Measurements from ENCODE around the gene NRM. TPM values are rescaled to one million over a fixed set of nuclear protein-coding genes. Genes with fewer than 3 reads are reported as not detected.

Gene NRM
- total RNA-seq, 1 donor from 2014 or later: 52.2 TPM

GRCh38 chr6:30721198-30722024 is 30.6 kb upstream of the NRM start:
- peak; percentile 94 for DNase-seq
- peaks cover 47% of the 10 kb centered on the region for H3K9me3 Mint-ChIP-seq (ENCODE audit: unreplicated experiment)
- peaks cover 16% of the 10 kb centered on the region for H3K36me3 Mint-ChIP-seq (ENCODE audit: unreplicated experiment)
- TF ChIP-seq, protein P1, sequence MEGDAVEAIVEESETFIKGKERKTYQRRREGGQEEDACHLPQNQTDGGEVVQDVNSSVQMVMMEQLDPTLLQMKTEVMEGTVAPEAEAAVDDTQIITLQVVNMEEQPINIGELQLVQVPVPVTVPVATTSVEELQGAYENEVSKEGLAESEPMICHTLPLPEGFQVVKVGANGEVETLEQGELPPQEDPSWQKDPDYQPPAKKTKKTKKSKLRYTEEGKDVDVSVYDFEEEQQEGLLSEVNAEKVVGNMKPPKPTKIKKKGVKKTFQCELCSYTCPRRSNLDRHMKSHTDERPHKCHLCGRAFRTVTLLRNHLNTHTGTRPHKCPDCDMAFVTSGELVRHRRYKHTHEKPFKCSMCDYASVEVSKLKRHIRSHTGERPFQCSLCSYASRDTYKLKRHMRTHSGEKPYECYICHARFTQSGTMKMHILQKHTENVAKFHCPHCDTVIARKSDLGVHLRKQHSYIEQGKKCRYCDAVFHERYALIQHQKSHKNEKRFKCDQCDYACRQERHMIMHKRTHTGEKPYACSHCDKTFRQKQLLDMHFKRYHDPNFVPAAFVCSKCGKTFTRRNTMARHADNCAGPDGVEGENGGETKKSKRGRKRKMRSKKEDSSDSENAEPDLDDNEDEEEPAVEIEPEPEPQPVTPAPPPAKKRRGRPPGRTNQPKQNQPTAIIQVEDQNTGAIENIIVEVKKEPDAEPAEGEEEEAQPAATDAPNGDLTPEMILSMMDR (IDR thresholded peaks at IDR 0.05; ENCODE audit: partially characterized antibody, unreplicated experiment): peak; percentile 32
- H3K4me1 Mint-ChIP-seq (ENCODE audit: low read depth, unreplicated experiment): peaks cover 34% of the 10 kb centered on the region
- peaks cover 46% of the 10 kb centered on the region for H3K27me3 Mint-ChIP-seq (ENCODE audit: unreplicated experiment)
- H3K4me3 Mint-ChIP-seq (ENCODE audit: unreplicated experiment): peak overlapping the region; percentile 93
- H3K27ac Mint-ChIP-seq (ENCODE audit: unreplicated experiment): peak overlapping the region; percentile 98

DNA sequence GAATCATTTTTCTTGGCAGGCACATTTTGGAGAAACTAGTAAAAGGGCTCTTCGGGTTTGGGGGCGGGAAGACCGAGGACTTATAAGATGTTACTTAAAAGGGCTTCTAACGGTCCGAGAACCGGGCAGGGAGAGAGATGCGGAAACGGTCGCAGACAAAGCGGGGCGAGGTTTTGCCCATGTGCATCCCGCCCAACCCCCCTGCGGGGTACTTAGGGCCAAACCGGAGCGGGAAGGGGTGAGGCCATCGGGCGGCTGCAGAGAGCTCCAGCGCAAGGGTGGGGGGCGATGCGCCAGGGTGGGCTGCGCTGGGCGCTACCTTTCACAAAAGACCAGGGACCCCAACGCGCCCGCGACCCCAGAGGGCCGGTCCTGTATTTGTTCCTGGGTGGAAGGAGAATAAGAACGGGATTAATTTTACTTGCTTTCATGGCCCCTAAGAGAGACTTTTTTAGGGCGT is 30.0 kb upstream of the NRM start:
- Mint-ChIP-seq H3K9me3 (ENCODE audit: unreplicated experiment) (peaks cover 48% of the 10 kb centered on the region), H3K36me3 (ENCODE audit: unreplicated experiment) (peaks cover 16% of the 10 kb centered on the region), H3K27me3 (ENCODE audit: unreplicated experiment) (peaks cover 46% of the 10 kb centered on the region), H3K4me3 (ENCODE audit: unreplicated experiment) (peak overlapping the region; percentile 90), H3K27ac (ENCODE audit: unreplicated experiment) (peak overlapping the region; percentile 98), H3K4me1 (ENCODE audit: low read depth, unreplicated experiment) (peaks cover 37% of the 10 kb centered on the region)
- DNase-seq: peak; percentile 81
- TF ChIP-seq, protein P1 (IDR thresholded peaks at IDR 0.05; ENCODE audit: partially characterized antibody, unreplicated experiment): no peak

DNA sequence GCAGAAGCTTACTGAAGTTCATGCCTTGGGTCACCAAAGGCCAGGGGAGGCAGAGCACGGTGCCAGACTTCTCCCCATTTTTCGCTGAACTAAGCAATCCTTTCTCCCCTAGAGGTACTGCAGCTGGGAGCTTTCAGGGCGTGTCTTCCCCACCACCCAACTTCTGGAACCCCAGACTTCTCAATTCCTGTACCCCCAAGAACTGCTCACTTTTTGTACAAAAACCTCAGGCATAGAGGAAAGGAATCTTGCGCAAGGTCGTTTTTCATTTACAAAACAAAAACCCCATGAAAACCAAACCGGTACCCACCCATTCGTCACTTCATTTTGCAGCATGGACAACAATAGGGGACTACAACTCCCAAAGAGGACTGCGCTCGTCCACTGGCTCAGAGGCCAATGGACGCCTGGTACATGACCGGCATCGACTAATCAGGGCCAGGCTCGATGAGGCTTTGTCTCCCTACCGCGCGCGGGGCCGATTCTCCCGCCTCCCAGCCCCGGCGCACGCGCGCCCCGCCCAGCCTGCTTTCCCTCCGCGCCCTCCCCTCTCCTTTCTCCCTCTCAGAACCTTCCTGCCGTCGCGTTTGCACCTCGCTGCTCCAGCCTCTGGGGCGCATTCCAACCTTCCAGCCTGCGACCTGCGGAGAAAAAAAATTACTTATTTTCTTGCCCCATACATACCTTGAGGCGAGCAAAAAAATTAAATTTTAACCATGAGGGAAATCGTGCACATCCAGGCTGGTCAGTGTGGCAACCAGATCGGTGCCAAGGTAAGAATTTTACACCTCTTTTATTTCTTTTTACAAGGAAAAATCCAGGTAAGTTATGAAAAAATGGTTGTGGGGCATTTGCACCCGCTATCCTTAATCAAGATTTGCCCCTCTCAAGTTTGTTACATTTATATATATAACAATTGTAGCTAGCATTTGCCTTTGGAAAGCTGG is 29.3 kb upstream of the NRM start, which contains the start of gene TUBB:
TSS of gene TUBB (plus strand) at position 562 of the 947 bp plus-strand sequence. CDS start at position 717, 155 bp downstream.
- Mint-ChIP-seq H3K4me3 (ENCODE audit: unreplicated experiment) (peak within 1 kb of the TSS; percentile 90), H3K27ac (ENCODE audit: unreplicated experiment) (peak within 1 kb of the TSS; percentile 98), H3K36me3 (ENCODE audit: unreplicated experiment) (peaks cover 16% of the 10 kb centered on the region), H3K27me3 (ENCODE audit: unreplicated experiment) (peaks cover 45% of the 10 kb centered on the region), H3K9me3 (ENCODE audit: unreplicated experiment) (peaks cover 47% of the 10 kb centered on the region), H3K4me1 (ENCODE audit: low read depth, unreplicated experiment) (peaks cover 32% of the 10 kb centered on the region)
- TF ChIP-seq, protein P1 (IDR thresholded peaks at IDR 0.05; ENCODE audit: partially characterized antibody, unreplicated experiment): peak; percentile 29
- DNase-seq: peak; percentile 96

DNA sequence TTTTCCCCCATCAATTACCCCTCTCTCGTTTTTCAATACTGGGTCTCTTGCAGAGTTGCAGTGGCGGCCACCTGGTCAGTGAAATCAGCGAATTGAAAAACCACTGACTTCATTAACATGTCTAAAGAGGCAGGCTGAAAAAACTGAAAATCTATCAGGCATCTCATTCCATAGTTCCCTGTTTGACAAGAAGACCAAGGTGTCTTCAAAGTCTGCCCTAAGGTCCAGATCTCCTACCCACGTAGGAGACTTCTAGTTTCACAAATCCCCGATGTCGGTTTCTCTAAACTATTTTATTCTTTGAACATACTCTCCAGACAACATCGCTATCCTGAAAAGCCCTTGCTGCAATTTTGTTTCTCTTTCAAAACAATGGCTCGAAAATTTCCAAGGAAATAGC is 28.6 kb upstream of the NRM start:
- Mint-ChIP-seq H3K4me1 (ENCODE audit: low read depth, unreplicated experiment) (peaks cover 27% of the 10 kb centered on the region), H3K27me3 (ENCODE audit: unreplicated experiment) (peaks cover 45% of the 10 kb centered on the region), H3K4me3 (ENCODE audit: unreplicated experiment) (peak overlapping the region; percentile 90), H3K9me3 (ENCODE audit: unreplicated experiment) (peaks cover 44% of the 10 kb centered on the region), H3K27ac (ENCODE audit: unreplicated experiment) (peak overlapping the region; percentile 98), H3K36me3 (ENCODE audit: unreplicated experiment) (peaks cover 16% of the 10 kb centered on the region)
- TF ChIP-seq, protein P1 (IDR thresholded peaks at IDR 0.05; ENCODE audit: partially characterized antibody, unreplicated experiment): no peak
- DNase-seq: no peak
